Smooth muscle cell (in vitro differentiated cells): ENCODE results near the gene RHOT1. TPM values are rescaled to one million over a fixed set of nuclear protein-coding genes. Genes with fewer than 3 reads are reported as not detected.
"Not testable (repeated sequence)": the region's sequence is repeated elsewhere in the genome, so short reads cannot be mapped to it uniquely, and the experiment has no call there.

Experiments used
- DNase-seq: peaks from one replicate; lab custom pipeline; 2025; ENCODE audit not compliant: unreplicated experiment; lab: John Stamatoyannopoulos, UW
- H2AFZ ChIP-seq: fragments of 200-600 bp; sonication (generic); 2 replicates; pipeline ENCODE4 v1.6.0; 2016; ENCODE audit warnings: antibody characterized with exemption, low read depth, mild to moderate bottlenecking
- H3F3A ChIP-seq: fragments of 200-600 bp; sonication (generic); 2 replicates; pipeline ENCODE4 v1.6.0; 2017; ENCODE audit warnings: antibody characterized with exemption, low read depth
- H3K27ac ChIP-seq: fragments of 200-600 bp; sonication (generic); 2 replicates; pipeline ENCODE4 v1.5.1; 2016; ENCODE audit warnings: low read depth, mild to moderate bottlenecking
- H3K27me3 ChIP-seq: fragments of 200-600 bp; sonication (generic); 2 replicates; pipeline ENCODE4 v1.6.1; 2016; ENCODE audit warnings: low read depth, mild to moderate bottlenecking
- H3K36me3 ChIP-seq: fragments of 200-600 bp; sonication (generic); 2 replicates; pipeline ENCODE4 v1.5.1; 2016; ENCODE audit warnings: low read depth
- H3K4me1 ChIP-seq: fragments of 200-600 bp; sonication (generic); 2 replicates; pipeline ENCODE4 v1.5.1; 2016; ENCODE audit warnings: low read depth
- H3K4me2 ChIP-seq: fragments of 200-600 bp; sonication (generic); 2 replicates; pipeline ENCODE4 v1.6.0; 2016; ENCODE audit warnings: mild to moderate bottlenecking
- H3K4me3 ChIP-seq: fragments of 200-600 bp; sonication (generic); 2 replicates; pipeline ENCODE4 v1.5.1; 2016; ENCODE audit warnings: mild to moderate bottlenecking
- H3K79me2 ChIP-seq: fragments of 200-600 bp; sonication (generic); 2 replicates; pipeline ENCODE4 v1.6.0; 2016; ENCODE audit warnings: low read depth, mild to moderate bottlenecking
- H3K9ac ChIP-seq: fragments of 200-600 bp; sonication (generic); 2 replicates; pipeline ENCODE4 v1.6.0; 2016; ENCODE audit warnings: low read depth
- H3K9me3 ChIP-seq: fragments of 200-600 bp; sonication (generic); replicated peaks from 2 replicates; pipeline ENCODE4 v1.5.1; 2016; ENCODE audit warnings: low read depth
- H4K20me1 ChIP-seq: fragments of 200-600 bp; sonication (generic); 2 replicates; pipeline ENCODE4 v1.6.0; 2016; ENCODE audit warnings: low read depth
- CTCF ChIP-seq: fragments of 200-600 bp; sonication (generic); IDR thresholded peaks from 2 replicates; pipeline ENCODE4 v1.5.1; 2017; ENCODE audit warnings: borderline replicate concordance, mild to moderate bottlenecking, antibody characterized with exemption; ENCODE audit not compliant: insufficient read depth, poor library complexity, severe bottlenecking
- WGBS: methylation state at CpG from one replicate; pipeline ENCODE4 v1.1.7; 2016; ENCODE audit warnings: low lambda C conversion rate; 5-methylcytosine and 5-hydroxymethylcytosine counted together
- polyA plus RNA-seq: library from polyadenylated mRNA; unstranded; fragments of >200 nt; fragmentation: Nextera tagmentation; extraction: Ambion mirVana; gene quantifications from 2 replicates; pipeline ENCODE4 v1.2.1, GENCODE V29; 2016
- total RNA-seq: library from RNA; depleted of rRNA; stranded (reverse); fragments of >200 nt; gene quantifications from 2 replicates; pipeline ENCODE4 v1.2.3, GENCODE V29; 2014

RHOT1 gene
- total and polyA plus RNA-seq, 2 experiments from 2014 or later: 23.6 to 28.7 TPM

- H3F3A ChIP-seq: no peaks in the 10 kb centered on the region
- TF ChIP-seq CTCF: no peak
- H3K9ac ChIP-seq: no peak overlapping the region
- peak; percentile 22 for DNase-seq
- H2AFZ ChIP-seq: peak overlapping the region; percentile 98
- peak overlapping the region; percentile 83 for H3K4me2 ChIP-seq
- H3K9me3 ChIP-seq: no peaks in the 10 kb centered on the region
- peaks cover 12% of the 10 kb centered on the region for H3K4me1 ChIP-seq
- no peaks in the 10 kb centered on the region for H3K79me2 ChIP-seq
- H3K36me3 ChIP-seq: no peaks in the 10 kb centered on the region
- 3% methylated on average over 25 of the region's 25 CpGs for WGBS
- H3K4me3 ChIP-seq: peak overlapping the region; percentile 58
- H4K20me1 ChIP-seq: no peaks in the 10 kb centered on the region
- no peaks in the 10 kb centered on the region for H3K27me3 ChIP-seq
- H3K27ac ChIP-seq: peak overlapping the region; percentile 12
Measured at GRCh38 chr17:32127158-32127897, 15.0 kb upstream of the RHOT1 start.

- Histone ChIP-seq H3K4me1 (peaks cover 12% of the 10 kb centered on the region), H3K4me2 (peak overlapping the region; percentile 83), H3K4me3 (peak overlapping the region; percentile 58)
- not testable (repeated sequence) for H3K9ac ChIP-seq, H4K20me1 ChIP-seq, DNase-seq, H3K9me3 ChIP-seq, H3K27me3 ChIP-seq, H3K27ac ChIP-seq, H3K79me2 ChIP-seq, H3F3A ChIP-seq, H2AFZ ChIP-seq, H3K36me3 ChIP-seq
- WGBS: 84% methylated on average over 7 of the region's 7 CpGs
Measured at GRCh38 chr17:32128470-32128869, 13.8 kb upstream of the RHOT1 start.

- H3K4me3 ChIP-seq, H4K20me1 ChIP-seq, H3F3A ChIP-seq, H2AFZ ChIP-seq, H3K9ac ChIP-seq, H3K9me3 ChIP-seq, H3K27me3 ChIP-seq, H3K79me2 ChIP-seq, H3K36me3 ChIP-seq, H3K4me2 ChIP-seq, DNase-seq, H3K4me1 ChIP-seq, H3K27ac ChIP-seq: not testable (repeated sequence)
- WGBS: 53% methylated on average over 14 of the region's 14 CpGs
- TF ChIP-seq CTCF: peak; percentile 29
Measured at GRCh38 chr17:32135497-32136117, 6.7 kb upstream of the RHOT1 start.

GRCh38 chr17:32136856-32137255 lies 5.4 kb upstream of the RHOT1 start:
- no peaks in the 10 kb centered on the region for H3K36me3 ChIP-seq
- no peak overlapping the region for H3K9ac ChIP-seq
- no peak for TF ChIP-seq CTCF
- H3K4me1 ChIP-seq: peaks cover 5% of the 10 kb centered on the region
- no peak overlapping the region for H3K4me2 ChIP-seq
- WGBS: 86% methylated on average over 1 of the region's 1 CpG
- no peaks in the 10 kb centered on the region for H3K27me3 ChIP-seq
- no peak for DNase-seq
- H4K20me1 ChIP-seq: no peaks in the 10 kb centered on the region
- peaks cover 9% of the 10 kb centered on the region for H3F3A ChIP-seq
- no peak overlapping the region for H2AFZ ChIP-seq
- H3K79me2 ChIP-seq: no peaks in the 10 kb centered on the region
- H3K9me3 ChIP-seq: no peaks in the 10 kb centered on the region
- no peak overlapping the region for H3K4me3 ChIP-seq
- H3K27ac ChIP-seq: no peak overlapping the region

GRCh38 chr17:32139504-32139903 lies 2.8 kb upstream of the RHOT1 start:
- WGBS: 96% methylated on average over 5 of the region's 5 CpGs

More at GRCh38 chr17:32139504-32139903, 2.8 kb upstream of the RHOT1 start:
- H2AFZ ChIP-seq, H3K9ac ChIP-seq, H3K27ac ChIP-seq, H3K36me3 ChIP-seq, H3K4me2 ChIP-seq, H3K4me3 ChIP-seq, H3K27me3 ChIP-seq, DNase-seq, H3K9me3 ChIP-seq: not testable (repeated sequence)
- Histone ChIP-seq H4K20me1 (peaks cover 10% of the 10 kb centered on the region), H3F3A (peaks cover 11% of the 10 kb centered on the region), H3K79me2 (peaks cover 19% of the 10 kb centered on the region), H3K4me1 (peaks cover 14% of the 10 kb centered on the region)
